Testis (tissue), 2 donors: ENCODE results near the gene CHCHD10.

Experiments
- POLR2A ChIP-seq: fragments of 450-650 bp; IDR thresholded peaks from one replicate; pipeline ENCODE4 v1.6.1; 2017; ENCODE audit warnings: antibody characterized with exemption, mild to moderate bottlenecking, moderate library complexity
- TF ChIP-seq, protein P1 (sequence below), 3 experiments: fragments of 450-650 bp in 2 of 3; fragments of 200-600 bp in 1 of 3; sonication (generic) in 1 of 3; IDR thresholded peaks; one replicate each; pipeline ENCODE4 v1.5.1; 2016 to 2019; ENCODE audit warnings: antibody characterized with exemption in 3 of 3, mild to moderate bottlenecking in 2 of 3, moderate library complexity in 1 of 3

DNA sequence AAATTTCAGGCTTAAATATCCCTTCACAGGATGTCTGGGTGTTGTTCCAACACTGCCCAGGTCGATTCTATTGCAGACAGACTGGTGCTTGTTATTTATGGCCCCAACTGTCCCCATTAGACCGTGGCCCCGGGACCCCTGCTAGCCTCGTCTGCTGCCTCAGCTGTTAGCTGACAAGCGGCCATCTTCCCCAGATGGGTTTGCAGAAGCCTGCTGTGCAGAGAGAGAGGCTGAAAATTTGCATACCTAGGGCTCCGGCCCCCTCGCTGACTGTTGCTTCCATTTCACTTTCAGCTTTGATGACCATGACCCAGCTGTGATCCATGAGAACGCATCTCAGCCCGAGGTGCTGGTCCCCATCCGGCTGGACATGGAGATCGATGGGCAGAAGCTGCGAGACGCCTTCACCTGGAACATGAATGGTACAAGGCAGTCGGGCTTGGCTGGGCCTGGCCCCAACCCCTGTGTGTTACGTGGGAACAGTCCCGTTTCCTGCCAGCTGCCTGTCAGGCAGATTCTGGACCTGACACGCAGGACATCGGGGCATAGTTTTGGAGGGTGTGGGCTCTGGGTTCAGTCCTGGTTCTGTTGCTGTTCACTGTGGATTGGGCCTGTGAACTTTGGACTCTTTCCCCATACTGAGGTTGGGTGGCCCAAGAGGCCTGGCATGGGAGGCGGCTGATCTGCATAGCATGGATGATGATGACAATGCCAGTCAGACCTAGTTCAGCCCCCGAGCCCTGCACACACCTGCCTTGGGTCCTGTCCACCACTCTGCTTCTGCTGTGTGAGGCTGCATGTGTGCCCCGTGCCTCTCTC, 35.4 kb upstream of the CHCHD10 start:
- TF ChIP-seq POLR2A, result no peak
- TF ChIP-seq, protein P1, sequence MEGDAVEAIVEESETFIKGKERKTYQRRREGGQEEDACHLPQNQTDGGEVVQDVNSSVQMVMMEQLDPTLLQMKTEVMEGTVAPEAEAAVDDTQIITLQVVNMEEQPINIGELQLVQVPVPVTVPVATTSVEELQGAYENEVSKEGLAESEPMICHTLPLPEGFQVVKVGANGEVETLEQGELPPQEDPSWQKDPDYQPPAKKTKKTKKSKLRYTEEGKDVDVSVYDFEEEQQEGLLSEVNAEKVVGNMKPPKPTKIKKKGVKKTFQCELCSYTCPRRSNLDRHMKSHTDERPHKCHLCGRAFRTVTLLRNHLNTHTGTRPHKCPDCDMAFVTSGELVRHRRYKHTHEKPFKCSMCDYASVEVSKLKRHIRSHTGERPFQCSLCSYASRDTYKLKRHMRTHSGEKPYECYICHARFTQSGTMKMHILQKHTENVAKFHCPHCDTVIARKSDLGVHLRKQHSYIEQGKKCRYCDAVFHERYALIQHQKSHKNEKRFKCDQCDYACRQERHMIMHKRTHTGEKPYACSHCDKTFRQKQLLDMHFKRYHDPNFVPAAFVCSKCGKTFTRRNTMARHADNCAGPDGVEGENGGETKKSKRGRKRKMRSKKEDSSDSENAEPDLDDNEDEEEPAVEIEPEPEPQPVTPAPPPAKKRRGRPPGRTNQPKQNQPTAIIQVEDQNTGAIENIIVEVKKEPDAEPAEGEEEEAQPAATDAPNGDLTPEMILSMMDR (IDR thresholded peaks at IDR 0.05), result no peak
